Measurements from ENCODE around the gene TLK1. TPM values are rescaled to one million over a fixed set of nuclear protein-coding genes. Genes with fewer than 3 reads are reported as not detected.

Gene TLK1
- total and polyA plus RNA-seq, 4 donors, result 28.5 to 43.3 (median 33.1) TPM

GRCh38 chr2:171004363-171004762 lies 156.3 kb downstream of the TLK1 start:
- H3K4me3 ChIP-seq (ENCODE audit: low read depth, low read length), result no peak overlapping the region
- H3K9me3 ChIP-seq (ENCODE audit: control insufficient read depth, insufficient read depth, low read length), result no peaks in the 10 kb centered on the region
- peak in 1 of 6 donors; percentile 24 for DNase-seq (ENCODE audit: low read depth in 4 of 6, low spot score in 6 of 6)
- peaks cover 17% of the 10 kb centered on the region for H3K36me3 ChIP-seq (ENCODE audit: control insufficient read depth, insufficient read depth, low read length)
- WGBS (ENCODE audit: insufficient coverage), result no CpG with 5 or more reads among the region's 2 CpGs
- no peaks in the 10 kb centered on the region for H3K4me1 ChIP-seq (ENCODE audit: control insufficient read depth, insufficient read depth, low read length)
- peak overlapping the region; percentile 27 for H3K27ac ChIP-seq (ENCODE audit: low read depth, low read length)
- H3K27me3 ChIP-seq (ENCODE audit: control insufficient read depth, insufficient read depth, low read length), result no peaks in the 10 kb centered on the region

- H3K36me3 ChIP-seq (ENCODE audit: control insufficient read depth, insufficient read depth, low read length), result peaks cover 20% of the 10 kb centered on the region
- 100% methylated on average over 5 of the region's 6 CpGs for WGBS (ENCODE audit: insufficient coverage)
- H3K4me1 ChIP-seq (ENCODE audit: control insufficient read depth, insufficient read depth, low read length), result no peaks in the 10 kb centered on the region
- H3K9me3 ChIP-seq (ENCODE audit: control insufficient read depth, insufficient read depth, low read length), result no peaks in the 10 kb centered on the region
- H3K27me3 ChIP-seq (ENCODE audit: control insufficient read depth, insufficient read depth, low read length), result no peaks in the 10 kb centered on the region
- no peak overlapping the region for H3K4me3 ChIP-seq (ENCODE audit: low read depth, low read length)
- DNase-seq (ENCODE audit: low read depth in 4 of 6, low spot score in 6 of 6), result no peak
- no peak overlapping the region for H3K27ac ChIP-seq (ENCODE audit: low read depth, low read length)
Measured at GRCh38 chr2:170999654-171000053, 161.0 kb downstream of the TLK1 start.

- Histone ChIP-seq H3K27me3 (ENCODE audit: control insufficient read depth, insufficient read depth, low read length) (no peaks in the 10 kb centered on the region), H3K36me3 (ENCODE audit: control insufficient read depth, insufficient read depth, low read length) (peaks cover 13% of the 10 kb centered on the region), H3K9me3 (ENCODE audit: control insufficient read depth, insufficient read depth, low read length) (no peaks in the 10 kb centered on the region), H3K27ac (ENCODE audit: low read depth, low read length) (no peak overlapping the region), H3K4me3 (ENCODE audit: low read depth, low read length) (no peak overlapping the region), H3K4me1 (ENCODE audit: control insufficient read depth, insufficient read depth, low read length) (no peaks in the 10 kb centered on the region)
- 83% methylated on average over 3 of the region's 5 CpGs for WGBS (ENCODE audit: insufficient coverage)
- DNase-seq (ENCODE audit: low read depth in 4 of 6, low spot score in 6 of 6), result no peak
Measured at GRCh38 chr2:170997893-170998597, 162.6 kb downstream of the TLK1 start.

GRCh38 chr2:170996316-170996715 lies 164.4 kb downstream of the TLK1 start:
- no peak for DNase-seq (ENCODE audit: low read depth in 4 of 6, low spot score in 6 of 6)
- Histone ChIP-seq H3K27ac (ENCODE audit: low read depth, low read length) (no peak overlapping the region), H3K9me3 (ENCODE audit: control insufficient read depth, insufficient read depth, low read length) (no peaks in the 10 kb centered on the region), H3K27me3 (ENCODE audit: control insufficient read depth, insufficient read depth, low read length) (no peaks in the 10 kb centered on the region), H3K4me3 (ENCODE audit: low read depth, low read length) (no peak overlapping the region), H3K4me1 (ENCODE audit: control insufficient read depth, insufficient read depth, low read length) (no peaks in the 10 kb centered on the region), H3K36me3 (ENCODE audit: control insufficient read depth, insufficient read depth, low read length) (peaks cover 6% of the 10 kb centered on the region)
- no CpG with 5 or more reads among the region's 2 CpGs for WGBS (ENCODE audit: insufficient coverage)

DNA sequence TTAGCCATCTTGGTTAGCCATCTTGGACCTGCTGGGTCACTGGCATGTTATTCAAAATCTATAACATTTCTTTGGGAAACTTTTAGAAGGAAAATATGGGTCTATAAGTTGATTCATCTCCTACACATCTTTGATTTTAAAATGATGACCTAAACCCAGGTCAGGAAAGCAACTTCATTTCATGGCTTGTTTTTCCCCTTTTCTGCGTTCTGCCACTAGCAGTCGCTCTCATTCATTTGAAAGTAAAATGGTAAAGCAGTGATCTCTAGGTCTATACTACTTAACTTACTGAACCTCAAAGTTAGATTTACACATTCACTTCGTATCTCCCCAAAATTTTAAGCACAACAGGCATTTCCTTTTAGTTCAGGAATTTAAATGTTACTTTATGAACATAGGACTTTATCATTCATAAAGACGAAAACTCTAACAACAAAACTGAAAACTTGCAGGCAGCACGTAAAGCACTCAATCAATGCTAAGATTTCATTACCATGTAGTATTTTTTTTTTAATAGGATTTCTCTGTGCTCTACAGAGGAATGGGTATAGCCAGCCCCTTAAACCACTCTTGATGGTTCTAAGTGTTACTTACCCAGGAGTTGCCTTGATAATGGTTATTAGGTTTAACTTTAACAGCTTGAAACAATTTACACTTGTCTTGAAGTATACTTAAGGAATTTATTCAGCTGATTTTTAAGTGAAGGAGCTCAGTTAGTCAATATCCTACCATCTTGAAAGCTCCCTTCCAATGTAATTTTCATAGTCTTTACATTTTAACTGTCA lies 169.1 kb downstream of the TLK1 start:
- no CpG with 5 or more reads among the region's 5 CpGs for WGBS (ENCODE audit: insufficient coverage)

GRCh38 chr2:170986566-170987258 lies 174.0 kb downstream of the TLK1 start:
- no peak overlapping the region for H3K4me3 ChIP-seq (ENCODE audit: low read depth, low read length)
- no peaks in the 10 kb centered on the region for H3K27me3 ChIP-seq (ENCODE audit: control insufficient read depth, insufficient read depth, low read length)
- H3K9me3 ChIP-seq (ENCODE audit: control insufficient read depth, insufficient read depth, low read length), result no peaks in the 10 kb centered on the region
- WGBS (ENCODE audit: insufficient coverage), result 92% methylated on average over 4 of the region's 8 CpGs
- no peak overlapping the region for H3K27ac ChIP-seq (ENCODE audit: low read depth, low read length)
- H3K36me3 ChIP-seq (ENCODE audit: control insufficient read depth, insufficient read depth, low read length), result peaks cover 4% of the 10 kb centered on the region
- no peak for DNase-seq (ENCODE audit: low read depth in 4 of 6, low spot score in 6 of 6)
- H3K4me1 ChIP-seq (ENCODE audit: control insufficient read depth, insufficient read depth, low read length), result no peaks in the 10 kb centered on the region

More for the DNA sequence above, 169.1 kb downstream of the TLK1 start:
- peaks cover 10% of the 10 kb centered on the region for H3K36me3 ChIP-seq (ENCODE audit: control insufficient read depth, insufficient read depth, low read length)
- no peak overlapping the region for H3K4me3 ChIP-seq (ENCODE audit: low read depth, low read length)
- peak in 1 of 6 donors; percentile 3 for DNase-seq (ENCODE audit: low read depth in 4 of 6, low spot score in 6 of 6)
- no peaks in the 10 kb centered on the region for H3K9me3 ChIP-seq (ENCODE audit: control insufficient read depth, insufficient read depth, low read length)
- H3K27ac ChIP-seq (ENCODE audit: low read depth, low read length), result no peak overlapping the region
- H3K4me1 ChIP-seq (ENCODE audit: control insufficient read depth, insufficient read depth, low read length), result no peaks in the 10 kb centered on the region
- no peaks in the 10 kb centered on the region for H3K27me3 ChIP-seq (ENCODE audit: control insufficient read depth, insufficient read depth, low read length)

GRCh38 chr2:170985407-170985806 lies 175.3 kb downstream of the TLK1 start:
- Histone ChIP-seq H3K9me3 (ENCODE audit: control insufficient read depth, insufficient read depth, low read length) (no peaks in the 10 kb centered on the region), H3K36me3 (ENCODE audit: control insufficient read depth, insufficient read depth, low read length) (peaks cover 4% of the 10 kb centered on the region), H3K4me3 (ENCODE audit: low read depth, low read length) (no peak overlapping the region), H3K27me3 (ENCODE audit: control insufficient read depth, insufficient read depth, low read length) (no peaks in the 10 kb centered on the region), H3K4me1 (ENCODE audit: control insufficient read depth, insufficient read depth, low read length) (no peaks in the 10 kb centered on the region), H3K27ac (ENCODE audit: low read depth, low read length) (no peak overlapping the region)
- DNase-seq (ENCODE audit: low read depth in 4 of 6, low spot score in 6 of 6), result no peak
- WGBS (ENCODE audit: insufficient coverage), result 88% methylated on average over 5 of the region's 5 CpGs

DNA sequence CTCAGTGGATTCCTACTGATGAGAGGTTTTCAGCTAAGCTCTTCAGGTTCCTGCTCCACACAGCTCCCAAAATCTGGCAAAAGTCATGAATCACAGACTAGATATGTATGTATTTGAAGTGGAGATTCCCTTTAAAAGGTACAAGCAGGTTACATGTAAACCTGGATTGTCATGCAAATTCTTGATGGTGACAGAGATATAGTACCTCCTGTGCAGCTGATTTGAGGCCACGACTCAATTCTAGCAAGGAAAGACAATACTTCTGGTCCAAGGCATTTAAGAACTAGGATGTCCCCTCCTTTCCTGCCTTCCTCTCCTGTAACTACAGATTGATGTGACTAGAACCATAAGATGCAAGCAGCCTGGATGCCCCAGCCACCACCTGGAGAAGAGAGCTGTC lies 176.6 kb downstream of the TLK1 start:
- Histone ChIP-seq H3K9me3 (ENCODE audit: control insufficient read depth, insufficient read depth, low read length) (no peaks in the 10 kb centered on the region), H3K27me3 (ENCODE audit: control insufficient read depth, insufficient read depth, low read length) (no peaks in the 10 kb centered on the region), H3K4me3 (ENCODE audit: low read depth, low read length) (no peak overlapping the region), H3K4me1 (ENCODE audit: control insufficient read depth, insufficient read depth, low read length) (no peaks in the 10 kb centered on the region), H3K36me3 (ENCODE audit: control insufficient read depth, insufficient read depth, low read length) (peaks cover 4% of the 10 kb centered on the region), H3K27ac (ENCODE audit: low read depth, low read length) (no peak overlapping the region)
- 20% methylated on average over 1 of the region's 1 CpG for WGBS (ENCODE audit: insufficient coverage)
- DNase-seq (ENCODE audit: low read depth in 4 of 6, low spot score in 6 of 6), result no peak

DNA sequence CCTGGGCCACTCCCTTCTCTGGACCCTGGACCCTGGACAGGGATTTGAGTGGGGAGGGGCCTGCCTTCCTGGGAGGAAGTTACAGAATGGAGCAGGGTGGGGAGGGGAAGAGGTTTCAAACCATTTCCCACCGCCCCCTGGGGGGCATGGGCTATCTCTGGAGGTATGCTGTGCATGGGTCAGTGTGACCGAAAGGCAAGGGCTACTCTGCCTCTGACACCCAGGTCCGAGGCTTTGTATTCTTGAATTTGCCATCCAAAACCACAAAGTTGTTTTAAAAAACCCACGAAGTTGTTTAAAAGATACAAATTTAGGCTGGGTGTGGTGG lies 184.8 kb downstream of the TLK1 start:
- Histone ChIP-seq H3K4me3 (ENCODE audit: low read depth, low read length) (no peak overlapping the region), H3K27ac (ENCODE audit: low read depth, low read length) (no peak overlapping the region), H3K4me1 (ENCODE audit: control insufficient read depth, insufficient read depth, low read length) (peaks cover 21% of the 10 kb centered on the region), H3K27me3 (ENCODE audit: control insufficient read depth, insufficient read depth, low read length) (no peaks in the 10 kb centered on the region), H3K9me3 (ENCODE audit: control insufficient read depth, insufficient read depth, low read length) (no peaks in the 10 kb centered on the region), H3K36me3 (ENCODE audit: control insufficient read depth, insufficient read depth, low read length) (no peaks in the 10 kb centered on the region)
- 80% methylated on average over 1 of the region's 4 CpGs for WGBS (ENCODE audit: insufficient coverage)
- no peak for DNase-seq (ENCODE audit: low read depth in 4 of 6, low spot score in 6 of 6)

All from spinal cord (tissue), 10 donors.